GM13976 (cell line): ENCODE data around the gene ATP11A.

Experiments used
- DNase-seq: peaks from one replicate; pipeline ENCODE4 v3.0.0; 2012; ENCODE audit warnings: low spot score
- in situ Hi-C: fragments of 300-500 bp; cut with MboI; formaldehyde crosslinking; loops from one replicate; pipeline ENCODE4 v1.12.0; 2022; ENCODE audit warnings: low sequenced_read_pairs, mixed read lengths, inconsistent platforms; ENCODE audit not compliant: unreplicated experiment
- TF ChIP-seq, protein P1 (sequence below): IDR thresholded peaks from 2 replicates; pipeline ENCODE4 v1.5.1; 2012; ENCODE audit warnings: borderline replicate concordance, mild to moderate bottlenecking; ENCODE audit not compliant: insufficient read depth; ENCODE audit errors: extremely low read depth, missing control alignments, control extremely low read depth

Gene ATP11A

DNA sequence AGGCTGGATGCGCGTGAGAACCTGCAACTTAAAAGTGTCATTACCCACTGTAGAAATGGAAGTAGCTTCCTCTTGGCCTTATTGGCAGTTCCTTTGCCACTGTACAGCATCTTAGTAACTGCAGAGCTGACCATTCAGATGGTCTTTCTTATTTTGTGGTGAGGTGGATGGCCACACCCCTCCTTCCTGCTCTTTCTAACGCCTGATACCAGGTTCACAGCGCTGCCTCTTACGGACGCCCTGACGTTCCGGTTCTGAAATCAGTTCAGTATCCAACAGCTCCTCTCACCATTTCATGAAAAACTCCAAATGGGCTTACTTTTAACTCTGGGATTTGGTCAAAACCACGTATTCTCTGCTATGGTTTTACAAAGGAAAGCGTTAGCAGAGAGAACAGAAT, 134.6 kb downstream of the ATP11A start:
- TF ChIP-seq, protein P1, sequence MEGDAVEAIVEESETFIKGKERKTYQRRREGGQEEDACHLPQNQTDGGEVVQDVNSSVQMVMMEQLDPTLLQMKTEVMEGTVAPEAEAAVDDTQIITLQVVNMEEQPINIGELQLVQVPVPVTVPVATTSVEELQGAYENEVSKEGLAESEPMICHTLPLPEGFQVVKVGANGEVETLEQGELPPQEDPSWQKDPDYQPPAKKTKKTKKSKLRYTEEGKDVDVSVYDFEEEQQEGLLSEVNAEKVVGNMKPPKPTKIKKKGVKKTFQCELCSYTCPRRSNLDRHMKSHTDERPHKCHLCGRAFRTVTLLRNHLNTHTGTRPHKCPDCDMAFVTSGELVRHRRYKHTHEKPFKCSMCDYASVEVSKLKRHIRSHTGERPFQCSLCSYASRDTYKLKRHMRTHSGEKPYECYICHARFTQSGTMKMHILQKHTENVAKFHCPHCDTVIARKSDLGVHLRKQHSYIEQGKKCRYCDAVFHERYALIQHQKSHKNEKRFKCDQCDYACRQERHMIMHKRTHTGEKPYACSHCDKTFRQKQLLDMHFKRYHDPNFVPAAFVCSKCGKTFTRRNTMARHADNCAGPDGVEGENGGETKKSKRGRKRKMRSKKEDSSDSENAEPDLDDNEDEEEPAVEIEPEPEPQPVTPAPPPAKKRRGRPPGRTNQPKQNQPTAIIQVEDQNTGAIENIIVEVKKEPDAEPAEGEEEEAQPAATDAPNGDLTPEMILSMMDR = no peak
- in situ Hi-C loops = no loop called here

DNA sequence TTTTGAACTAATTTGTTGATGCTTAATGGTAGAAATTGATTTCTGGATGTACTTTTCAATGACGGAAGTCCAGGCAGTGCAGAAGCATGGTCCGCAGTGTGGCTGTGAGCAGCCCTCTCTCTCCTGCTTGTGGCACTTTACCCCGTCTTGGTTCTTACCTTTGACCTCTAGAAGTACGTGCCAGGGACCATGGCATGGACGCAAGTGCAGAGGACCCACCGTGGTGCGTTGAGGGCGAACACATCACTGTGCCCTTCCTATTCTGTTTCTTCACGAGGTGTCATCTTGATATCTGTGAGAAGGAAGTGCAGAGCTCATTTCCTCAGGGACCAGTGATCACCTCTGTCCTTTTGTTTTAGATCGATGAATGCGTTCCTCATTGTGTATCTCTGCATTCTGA, 135.2 kb downstream of the ATP11A start:
- DNase-seq = no peak
- TF ChIP-seq, protein P1 = no peak
- in situ Hi-C loops = no loop called here

More for the DNA sequence above, 134.6 kb downstream of the ATP11A start:
- no peak for DNase-seq

DNA sequence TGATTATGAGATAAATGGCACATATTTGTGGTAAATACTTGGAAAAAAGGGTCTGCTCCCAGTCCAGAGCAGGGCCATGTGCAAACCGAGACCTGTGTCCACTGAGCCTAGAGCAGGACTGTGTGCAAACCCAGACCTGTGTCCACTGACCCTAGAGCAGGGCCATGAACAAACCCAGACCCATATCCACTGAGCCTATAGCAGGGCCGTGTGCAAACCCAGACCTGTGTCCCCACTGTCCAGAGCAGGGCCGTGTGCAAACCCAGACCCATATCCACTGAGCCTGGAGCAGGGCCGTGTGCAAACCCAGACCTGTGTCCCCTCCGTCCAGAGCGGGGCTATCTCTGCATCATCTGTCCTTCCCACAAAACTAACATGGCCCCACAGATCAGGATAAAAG, 136.0 kb downstream of the ATP11A start:
- DNase-seq = no peak
- TF ChIP-seq, protein P1 = no peak
- in situ Hi-C loops = no loop called here

DNA sequence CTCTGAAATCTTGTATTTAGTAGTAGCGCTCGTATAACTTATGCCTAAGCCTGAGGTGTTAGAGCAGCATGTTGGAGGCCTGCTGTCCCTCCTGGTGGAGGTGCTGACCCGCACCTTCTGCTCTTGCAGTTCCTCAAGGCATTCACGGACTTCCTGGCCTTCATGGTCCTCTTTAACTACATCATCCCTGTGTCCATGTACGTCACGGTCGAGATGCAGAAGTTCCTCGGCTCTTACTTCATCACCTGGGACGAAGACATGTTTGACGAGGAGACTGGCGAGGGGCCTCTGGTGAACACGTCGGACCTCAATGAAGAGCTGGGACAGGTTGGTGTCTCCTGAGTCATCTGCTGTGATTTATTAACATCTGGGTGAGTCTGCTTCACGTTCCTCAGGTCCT, 136.7 kb downstream of the ATP11A start:
- TF ChIP-seq, protein P1 = no peak
- in situ Hi-C loops = no loop called here
- DNase-seq = no peak

DNA sequence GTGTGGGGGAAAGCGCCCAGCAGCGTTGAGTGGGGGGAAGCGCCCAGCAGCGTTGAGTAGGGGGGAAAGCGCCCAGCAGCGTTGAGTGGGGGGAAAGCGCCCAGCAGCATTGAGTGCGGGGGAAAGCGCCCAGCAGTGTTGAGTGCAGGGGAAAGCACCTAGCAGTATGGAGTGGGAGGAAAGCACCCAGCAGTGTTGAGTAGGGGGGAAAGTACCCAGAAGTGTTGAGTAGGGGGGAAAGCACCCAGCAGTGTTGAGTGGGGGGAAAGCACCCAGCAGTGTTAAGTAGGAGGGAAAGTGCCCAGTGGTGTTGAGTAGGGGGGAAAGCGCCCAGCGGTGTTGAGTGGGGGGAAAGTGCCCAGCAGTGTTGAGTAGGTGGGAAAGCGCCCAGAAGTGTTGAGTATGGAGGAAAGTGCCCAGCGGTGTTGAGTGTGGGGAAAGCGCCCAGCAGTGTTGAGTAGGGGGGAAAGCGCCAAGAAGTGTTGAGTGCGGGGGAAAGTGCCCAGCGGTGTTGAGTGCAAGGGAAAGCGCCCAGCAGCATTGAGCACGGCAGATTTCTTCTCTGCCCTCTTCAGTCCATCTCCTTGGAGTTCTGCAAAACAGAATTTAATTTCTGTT, 138.4 kb downstream of the ATP11A start:
- peak; percentile 76 for DNase-seq
- TF ChIP-seq, protein P1 = no peak
- in situ Hi-C loops = no loop called here

DNA sequence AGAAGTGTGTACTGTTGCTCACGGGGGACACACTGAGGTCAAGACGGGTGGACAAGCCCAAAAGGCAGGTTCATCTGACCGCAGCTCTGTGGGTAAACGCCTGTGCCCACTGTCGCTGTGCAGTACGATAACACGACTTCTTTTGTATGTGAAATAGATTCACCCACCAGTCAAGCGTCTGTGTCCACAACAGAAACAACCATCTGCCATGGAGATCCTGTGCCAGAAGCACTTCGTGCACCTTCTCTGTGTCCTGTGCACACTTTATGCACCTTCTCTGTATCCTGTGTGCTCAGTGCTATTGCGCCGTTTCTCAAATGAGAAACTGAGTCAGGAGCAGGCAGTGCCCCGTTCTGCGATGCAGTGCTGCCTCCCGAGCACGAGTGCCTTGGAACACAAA, 138.9 kb downstream of the ATP11A start:
- in situ Hi-C loops = no loop called here
- no peak for DNase-seq
- TF ChIP-seq, protein P1 = no peak
